Measurements from ENCODE around the gene NINL. TPM values are rescaled to one million over a fixed set of nuclear protein-coding genes. Genes with fewer than 3 reads are reported as not detected.

The NINL gene
- total RNA-seq, 1 donor from 2014 or later = 18.4 TPM

- DNase-seq = no peak
Measured at GRCh38 chr20:25499855-25500434, 85.4 kb downstream of the NINL start.

DNA sequence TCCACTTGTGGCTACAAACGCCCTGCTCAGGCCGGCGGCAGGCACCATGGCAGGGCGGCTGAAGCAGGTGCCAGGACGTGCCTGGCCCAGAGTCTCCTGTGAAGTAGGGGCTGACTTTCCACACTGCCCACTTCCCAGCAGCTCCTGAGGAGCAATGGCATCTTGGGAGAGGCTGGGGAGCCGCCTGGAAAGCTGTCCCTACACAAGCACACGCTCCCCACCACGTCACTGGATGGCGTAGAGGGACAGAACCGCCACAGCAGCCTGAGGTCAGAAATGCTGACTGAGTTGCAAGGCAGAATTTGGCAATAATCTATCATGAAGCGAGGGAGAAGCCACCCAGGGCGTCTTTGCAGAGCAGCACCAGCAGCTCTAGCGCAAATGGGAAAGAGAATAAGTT is 86.3 kb downstream of the NINL start:
- DNase-seq = no peak

GRCh38 chr20:25498280-25498606 is 87.1 kb downstream of the NINL start:
- no peak for DNase-seq

- no peak for DNase-seq
Measured at GRCh38 chr20:25497586-25498279, 87.6 kb downstream of the NINL start.

DNA sequence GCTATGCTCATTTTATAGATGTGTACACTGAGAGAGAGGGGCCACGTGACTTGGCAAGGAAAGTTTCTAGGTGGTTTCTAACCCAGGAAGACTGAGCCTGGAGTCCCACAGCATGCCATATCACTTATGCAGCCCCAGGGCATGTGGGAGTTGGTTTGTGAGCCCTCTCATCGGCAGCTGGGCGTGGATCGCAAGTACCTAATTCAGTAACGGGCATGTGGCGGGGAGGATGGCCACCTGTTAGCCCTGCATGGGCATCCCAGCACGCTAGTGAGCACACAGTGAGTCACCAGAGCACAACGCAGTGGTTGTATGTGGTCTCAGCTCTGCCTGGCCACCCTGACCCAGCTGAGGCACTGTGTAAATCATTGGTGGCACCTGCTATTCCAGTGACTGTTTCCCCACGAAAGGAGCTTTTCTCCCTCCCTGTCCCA is 88.3 kb downstream of the NINL start:
- DNase-seq = no peak

GRCh38 chr20:25496165-25496967 is 89.0 kb downstream of the NINL start:
- DNase-seq = no peak

DNA sequence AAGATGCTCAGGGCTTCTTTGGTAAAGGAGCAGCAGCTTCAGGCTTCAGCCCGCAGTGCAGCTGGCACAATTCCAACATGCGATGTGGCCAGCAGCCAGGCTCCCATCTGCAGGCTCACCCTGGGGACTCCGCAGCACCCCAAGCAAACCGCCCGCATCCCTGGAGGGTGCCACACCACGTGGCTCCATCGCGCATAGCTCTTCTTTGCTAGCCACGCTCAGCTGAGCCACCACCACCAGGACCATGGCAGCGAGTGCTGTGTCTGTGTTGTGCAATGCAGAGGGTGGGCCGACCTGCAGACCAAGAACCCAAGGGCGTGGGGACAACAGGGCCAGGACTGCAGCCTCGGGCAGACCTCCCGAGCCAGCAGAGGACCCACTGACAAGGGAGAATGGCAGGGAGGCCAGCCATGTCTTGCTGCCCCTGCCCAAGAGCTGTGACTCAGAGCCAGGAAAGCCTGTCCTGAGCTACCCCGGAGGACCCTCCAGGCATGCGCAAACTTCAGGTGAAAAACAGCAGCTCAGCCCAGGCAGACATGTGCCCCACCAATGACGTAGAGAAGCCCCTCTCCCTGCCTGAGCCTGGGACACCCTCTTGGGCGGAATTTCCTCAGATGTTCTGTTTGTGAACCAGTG is 90.0 kb downstream of the NINL start:
- DNase-seq = no peak

DNA sequence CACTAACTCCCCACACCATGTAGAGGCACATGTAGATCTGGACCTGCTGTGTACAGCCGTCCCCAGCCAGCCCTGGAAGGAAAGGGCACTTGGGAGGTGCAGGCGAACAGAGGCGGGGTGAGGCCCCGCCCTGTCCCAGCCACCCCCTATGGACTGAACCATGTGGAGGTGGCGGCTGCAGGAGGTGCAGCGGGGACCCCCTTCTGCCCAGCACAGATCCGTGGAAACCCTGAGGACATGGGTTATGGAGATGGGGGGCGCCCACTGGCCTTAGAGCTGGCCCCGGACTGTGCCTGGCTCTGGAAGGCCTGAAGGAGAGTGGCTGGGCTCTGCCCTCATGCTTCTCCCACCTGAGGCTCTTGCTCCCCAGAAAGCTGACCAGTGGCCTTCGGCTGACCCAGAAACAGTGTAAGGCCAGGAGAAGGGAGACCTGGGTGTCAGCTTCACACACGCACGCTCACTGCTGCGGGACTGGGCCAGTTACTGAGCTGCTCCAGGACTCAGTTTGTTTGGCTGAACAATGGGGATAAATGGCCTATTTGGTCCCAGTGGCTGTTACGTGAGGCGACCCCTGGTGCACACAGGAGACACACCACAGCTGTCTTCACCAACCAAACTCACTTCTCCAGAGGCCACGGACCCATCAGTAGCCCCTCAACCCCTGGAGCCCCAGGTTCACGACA is 90.7 kb downstream of the NINL start:
- no peak for DNase-seq

GRCh38 chr20:25493748-25494505 is 91.4 kb downstream of the NINL start:
- no peak for DNase-seq

DNA sequence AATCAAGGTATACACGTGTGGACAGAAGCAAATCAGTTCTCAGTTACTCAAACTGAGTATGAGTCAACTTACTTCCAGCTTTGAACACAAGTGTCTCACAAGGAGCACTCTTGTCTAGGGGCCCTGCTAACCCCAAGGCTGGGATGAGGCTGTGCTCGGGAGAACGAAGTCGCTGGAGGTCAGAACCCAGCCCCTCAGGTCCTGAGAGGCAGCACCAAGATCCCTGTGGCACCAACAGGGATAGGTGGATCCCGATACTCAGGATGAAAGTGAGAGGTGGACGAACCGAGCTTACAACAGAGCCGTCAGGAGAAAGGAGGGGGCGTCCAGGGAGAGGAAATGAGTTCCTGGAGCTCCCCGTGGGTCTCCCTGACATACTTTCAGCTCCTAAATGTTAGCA is 92.2 kb downstream of the NINL start:
- DNase-seq = no peak

GRCh38 chr20:25491446-25492038 is 93.8 kb downstream of the NINL start:
- no peak for DNase-seq

GRCh38 chr20:25490656-25491445 is 94.5 kb downstream of the NINL start:
- no peak for DNase-seq

DNA sequence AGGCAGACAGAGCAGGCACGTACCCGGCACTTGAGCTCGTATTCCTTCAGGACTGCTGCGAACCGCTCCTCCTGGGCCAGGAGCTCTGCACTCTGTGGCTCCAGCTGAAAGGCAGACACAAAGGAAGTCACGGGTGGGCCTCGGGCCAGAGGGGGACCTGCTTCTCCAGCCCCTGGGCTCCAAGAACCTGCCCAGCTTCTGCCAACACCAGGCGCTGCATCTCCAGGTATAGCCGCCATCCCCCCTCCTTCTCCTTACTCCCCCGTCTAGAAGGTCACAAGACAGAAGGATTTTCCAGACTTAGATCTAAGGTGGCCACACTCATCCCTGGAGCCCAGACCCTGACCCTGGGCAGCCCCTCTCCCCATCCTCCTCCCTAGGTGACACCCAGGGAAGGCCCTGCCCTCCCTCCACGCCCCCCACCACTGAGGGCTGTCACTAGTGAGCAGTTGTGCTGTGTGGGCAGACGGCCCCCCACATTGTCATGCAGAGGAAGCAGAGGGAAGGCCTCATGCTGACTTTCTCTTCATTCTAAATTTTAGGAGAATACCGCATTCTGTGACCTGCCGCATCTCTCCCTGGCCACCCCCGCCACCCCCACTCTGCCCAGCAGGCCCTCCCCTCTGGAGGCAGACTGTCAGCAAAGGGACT is 96.0 kb downstream of the NINL start:
- no peak for DNase-seq

- no peak for DNase-seq
Measured at GRCh38 chr20:25487975-25488374, 97.4 kb downstream of the NINL start.

DNA sequence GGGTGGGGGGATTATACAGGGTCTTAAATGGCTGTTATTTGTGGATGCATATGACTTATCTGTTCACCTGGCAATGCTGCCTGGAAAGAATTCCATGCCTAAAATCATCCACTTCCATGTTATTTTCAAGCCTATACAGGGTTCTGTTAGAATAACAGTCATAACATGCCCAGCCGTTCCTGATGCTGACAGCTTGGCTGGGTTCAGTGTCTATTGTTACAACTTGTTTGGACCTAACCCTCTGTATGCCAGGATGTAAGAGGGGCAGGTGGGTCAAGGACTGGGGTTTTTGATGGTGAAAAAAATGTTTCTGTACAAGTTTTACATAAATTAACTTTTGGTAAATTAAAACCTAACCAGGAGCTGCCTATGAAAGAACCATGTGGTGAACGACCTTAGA is 98.0 kb downstream of the NINL start:
- no peak for DNase-seq

DNA sequence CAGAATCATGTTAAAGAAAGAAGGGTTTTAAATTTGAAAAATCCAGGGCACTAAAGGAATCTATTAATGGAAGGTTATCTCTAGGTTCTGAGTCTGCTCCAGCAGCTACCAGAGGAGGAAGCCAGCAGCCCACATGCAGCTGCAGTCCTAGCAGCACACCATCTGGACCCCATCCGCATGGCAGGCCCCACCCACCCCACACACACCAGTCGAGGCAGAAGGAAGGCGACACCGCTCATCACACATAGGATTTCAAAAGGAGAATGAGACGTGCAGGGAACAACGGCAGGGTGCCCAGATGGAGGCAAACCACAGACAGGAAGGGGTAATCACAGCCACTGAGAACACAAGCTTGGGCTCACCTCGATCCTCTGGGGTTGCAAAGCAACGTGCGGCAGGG is 99.0 kb downstream of the NINL start:
- peak; percentile 18 for DNase-seq

- no peak for DNase-seq
Measured at GRCh38 chr20:25485872-25486271, 99.5 kb downstream of the NINL start.

- DNase-seq = no peak
Measured at GRCh38 chr20:25484911-25485511, 100.3 kb downstream of the NINL start.

DNA sequence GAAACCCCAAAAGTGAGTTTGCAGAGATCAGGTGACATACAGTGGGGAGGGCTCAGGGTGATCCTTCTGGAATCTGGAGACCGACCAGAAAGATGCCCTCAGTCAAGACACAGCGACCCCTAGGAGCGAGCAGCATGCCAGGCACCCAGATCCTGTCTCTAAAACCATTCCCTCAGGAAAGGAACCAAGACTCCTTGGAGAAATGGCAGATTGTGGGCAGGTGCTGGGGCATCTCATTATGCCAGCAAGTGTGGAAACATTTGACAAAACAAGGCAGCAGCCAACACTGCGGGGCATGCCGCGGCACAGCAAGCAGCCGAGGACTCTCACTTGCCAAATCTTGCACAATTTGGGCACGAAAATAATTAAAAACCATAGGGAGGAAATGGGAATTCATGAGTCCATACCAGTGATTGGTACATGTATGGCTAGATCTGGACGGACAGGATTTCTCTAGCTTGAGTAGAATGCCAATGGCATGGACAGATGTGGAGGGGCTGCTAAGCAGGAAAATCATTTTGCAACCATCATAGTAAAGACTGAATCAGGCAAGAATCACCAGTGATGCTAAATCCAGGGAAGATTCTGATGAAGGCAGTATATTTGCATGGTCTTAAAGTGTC is 101.0 kb downstream of the NINL start:
- DNase-seq = no peak

All from occipital lobe (tissue), 2 donors.